ENCODE data around the gene CDC42EP4. TPM values are rescaled to one million over a fixed set of nuclear protein-coding genes. Genes with fewer than 3 reads are reported as not detected.
A peak's percentile ranks its signal among the peaks of the same experiment; 100 is the strongest.

The CDC42EP4 gene
- total and polyA plus RNA-seq, 12 donors, result 18.6 to 87.6 (median 30.8) TPM

GRCh38 chr17:73286863-73287296, 24.9 kb downstream of the CDC42EP4 start:
- Histone ChIP-seq H3K27me3 (no peaks in the 10 kb centered on the region), H3K4me1 (peaks cover 45 to 95% (median 85%) of the 10 kb centered on the region in 9 donors), H3K27ac (peak overlapping the region in 9 of 10 donors; percentile 8 to 97 (median 39)), H3K36me3 (peaks cover 0 to 45% (median 20%) of the 10 kb centered on the region in 9 donors), H3K4me3 (no peak overlapping the region), H3K9me3 (no peaks in the 10 kb centered on the region)
- WGBS, 2 donors, result 54 to 65% methylated on average over 8 of the region's 8 CpGs
- no peak for DNase-seq
- no peak for ATAC-seq
- no peak for TF ChIP-seq CTCF (IDR thresholded peaks at IDR 0.05)
- intact Hi-C loops (cut with DNase I), result no loop called here

- Histone ChIP-seq H3K27me3 (no peaks in the 10 kb centered on the region), H3K27ac (peak overlapping the region in 9 of 10 donors; percentile 8 to 97 (median 39)), H3K4me3 (no peak overlapping the region), H3K36me3 (peaks cover 0 to 48% (median 20%) of the 10 kb centered on the region in 9 donors), H3K4me1 (peaks cover 38 to 91% (median 78%) of the 10 kb centered on the region in 9 donors), H3K9me3 (no peaks in the 10 kb centered on the region)
- TF ChIP-seq CTCF (IDR thresholded peaks at IDR 0.05), result no peak
- no peak for DNase-seq
- intact Hi-C loops (cut with DNase I), result no loop called here
- 79 to 88% methylated on average over 52 of the region's 52 CpGs for WGBS, 2 donors
- ATAC-seq, result no peak
Measured at GRCh38 chr17:73285916-73286862, 25.6 kb downstream of the CDC42EP4 start.

GRCh38 chr17:73285603-73285908, 26.2 kb downstream of the CDC42EP4 start:
- DNase-seq, result no peak
- TF ChIP-seq CTCF (IDR thresholded peaks at IDR 0.05), result no peak
- H3K27me3 ChIP-seq, result no peaks in the 10 kb centered on the region
- peaks cover 33 to 85% (median 72%) of the 10 kb centered on the region in 9 donors for H3K4me1 ChIP-seq
- H3K9me3 ChIP-seq, result no peaks in the 10 kb centered on the region
- WGBS, 2 donors, result 88 to 91% methylated on average over 15 of the region's 15 CpGs
- peak overlapping the region in 5 of 10 donors; percentile 4 to 97 (median 55) for H3K27ac ChIP-seq
- peaks cover 0 to 48% (median 20%) of the 10 kb centered on the region in 9 donors for H3K36me3 ChIP-seq
- no peak overlapping the region for H3K4me3 ChIP-seq
- no peak for ATAC-seq
- intact Hi-C loops (cut with DNase I), result no loop called here

GRCh38 chr17:73284906-73285602, 26.7 kb downstream of the CDC42EP4 start:
- peaks cover 0 to 48% (median 20%) of the 10 kb centered on the region in 9 donors for H3K36me3 ChIP-seq
- no peaks in the 10 kb centered on the region for H3K9me3 ChIP-seq
- peaks cover 28 to 81% (median 68%) of the 10 kb centered on the region in 9 donors for H3K4me1 ChIP-seq
- H3K4me3 ChIP-seq, result no peak overlapping the region
- 76 to 86% methylated on average over 20 of the region's 20 CpGs for WGBS, 2 donors
- H3K27me3 ChIP-seq, result no peaks in the 10 kb centered on the region
- TF ChIP-seq CTCF (IDR thresholded peaks at IDR 0.05), result no peak
- intact Hi-C loops (cut with DNase I), result no loop called here
- peak overlapping the region in 7 of 10 donors; percentile 19 to 97 (median 55) for H3K27ac ChIP-seq
- DNase-seq, result no peak
- ATAC-seq, result no peak
